HK-2 (cell line): Measurements from ENCODE around the gene AFAP1L1.
"Not testable (repeated sequence)": the region's sequence is repeated elsewhere in the genome, so short reads cannot be mapped to it uniquely, and the experiment has no call there.

ENCODE experiments used
- DNase-seq: peaks from one replicate; pipeline ENCODE4 v3.0.0-alpha.2; 2018; ENCODE audit not compliant: unreplicated experiment

AFAP1L1 gene

GRCh38 chr5:149391076-149391475 lies 119.4 kb downstream of the AFAP1L1 start:
- not testable (repeated sequence) for DNase-seq
